MCF 10A (cell line): ENCODE results near the gene PPP1CA. TPM values are rescaled to one million over a fixed set of nuclear protein-coding genes. Genes with fewer than 3 reads are reported as not detected.

Experiments
- BruUV-seq: library from RNA; stranded (reverse); fragments of 400-500 nt; replicated peaks from 2 replicates; lab custom pipeline; 2021; lab: Mats Ljungman, UMichigan
- CTCF ChIA-PET: fragments of 300-600 bp; sonication (Branson Sonifier 250); formaldehyde crosslinking; extraction: SDS; loops from one replicate; lab custom pipeline; 2021; ENCODE audit warnings: antibody characterized with exemption, inconsistent platforms; lab: Yijun Ruan, JAX
- POLR2A ChIA-PET: fragments of 300-600, 350-650 bp; sonication (Branson Sonifier 250); formaldehyde crosslinking; extraction: SDS; loops from one replicate; lab custom pipeline; 2020; ENCODE audit warnings: antibody characterized with exemption, inconsistent platforms; lab: Yijun Ruan, JAX
- DNase-seq: peaks from one replicate; pipeline ENCODE4 v3.0.0-alpha.2; 2018; ENCODE audit not compliant: unreplicated experiment
- H3K27ac Mint-ChIP-seq: one replicate; pipeline ENCODE4 v1.8.0; 2022; ENCODE audit warnings: mild to moderate bottlenecking, low read depth, mixed read lengths; ENCODE audit not compliant: unreplicated experiment
- H3K27me3 Mint-ChIP-seq: one replicate; pipeline ENCODE4 v1.8.0; 2022; ENCODE audit warnings: mixed read lengths; ENCODE audit not compliant: insufficient read depth, unreplicated experiment
- H3K36me3 Mint-ChIP-seq: one replicate; pipeline ENCODE4 v1.8.0; 2022; ENCODE audit warnings: mild to moderate bottlenecking, moderate library complexity, mixed read lengths; ENCODE audit not compliant: insufficient read depth, unreplicated experiment
- H3K4me1 Mint-ChIP-seq: one replicate; pipeline ENCODE4 v1.8.0; 2022; ENCODE audit warnings: mixed read lengths; ENCODE audit not compliant: insufficient read depth, unreplicated experiment
- H3K4me3 Mint-ChIP-seq: one replicate; pipeline ENCODE4 v1.8.0; 2022; ENCODE audit warnings: mild to moderate bottlenecking, moderate library complexity, mixed read lengths; ENCODE audit not compliant: unreplicated experiment
- H3K9me3 Mint-ChIP-seq: one replicate; pipeline ENCODE4 v1.8.0; 2022; ENCODE audit warnings: mixed read lengths; ENCODE audit not compliant: unreplicated experiment
- intact Hi-C: fragments of 100-400 bp; cut with micrococcal nuclease; formaldehyde crosslinking; loops from 2 replicates; pipeline ENCODE4 v1.14.1; 2022
- total RNA-seq: library from RNA; stranded (reverse); gene quantifications from 2 replicates; pipeline ENCODE4 v1.2.3, GENCODE V29; 2022
- TF ChIP-seq, protein P1 (sequence below): fragments of 200-600 bp; IDR thresholded peaks from one replicate; pipeline ENCODE4 v1.8.0; 2022; ENCODE audit warnings: antibody characterized with exemption, mild to moderate bottlenecking; ENCODE audit not compliant: unreplicated experiment

Gene PPP1CA
- total RNA-seq, 1 experiment from 2014 or later, result 143 TPM

DNA sequence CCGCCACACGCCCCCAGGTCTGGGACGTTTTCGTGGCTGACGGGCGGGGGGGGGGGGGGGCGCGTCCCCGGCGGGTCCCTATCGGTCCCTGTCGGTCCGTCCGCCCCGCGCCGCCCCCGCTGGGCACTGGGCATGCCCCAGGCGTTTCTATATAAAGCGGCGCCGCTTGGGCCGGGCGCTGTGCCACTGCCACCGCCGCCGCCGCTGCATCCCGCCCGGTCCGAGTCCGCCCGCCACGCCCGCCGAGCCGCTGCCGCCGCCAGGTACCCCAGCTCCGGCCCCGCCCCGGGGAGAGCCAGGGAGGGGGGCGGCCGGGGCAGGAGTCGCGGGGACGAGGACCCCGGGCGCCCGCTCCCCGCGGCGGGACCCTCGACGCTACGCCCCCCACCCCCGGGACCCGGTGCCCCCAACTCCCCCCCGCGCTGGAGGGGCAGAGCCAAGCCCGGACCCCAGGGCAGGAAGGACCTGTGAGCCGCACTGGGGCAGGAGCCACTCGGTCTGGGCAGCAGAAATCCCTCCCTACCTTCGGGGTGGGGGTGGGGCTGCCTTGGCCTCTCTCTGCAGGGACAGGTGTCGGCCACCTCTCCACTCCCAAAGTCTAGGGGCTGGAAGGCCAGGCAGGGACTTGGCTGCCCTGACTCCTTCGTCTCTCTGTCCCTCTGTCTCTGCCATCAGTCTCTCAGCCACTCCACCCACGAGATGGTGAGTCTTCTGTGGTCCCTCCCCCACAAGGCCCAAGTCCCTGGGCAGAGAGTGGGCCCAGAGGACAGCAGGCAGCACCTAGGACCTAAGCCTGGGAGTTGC is 14.0 kb upstream of the PPP1CA start, which contains the start of gene CARNS1:
CARNS1 (plus strand) TSS at position 178 of the 804 bp plus-strand sequence; CDS start at position 700, 522 bp downstream.
- Mint-ChIP-seq H3K4me1 (peaks cover 8% of the 10 kb centered on the region), H3K27me3 (no peaks in the 10 kb centered on the region), H3K36me3 (peaks cover 5% of the 10 kb centered on the region), H3K4me3 (peak within 1 kb of the TSS; percentile 16), H3K9me3 (no peaks in the 10 kb centered on the region), H3K27ac (peak within 1 kb of the TSS; percentile 46)
- ChIA-PET CTCF (no interaction called here), POLR2A (interaction anchor here (0.6 kb wide), 1 partner anchor 704 kb away, joined by 4 read pairs; no protein-coding TSS in a partner anchor)
- no peak for DNase-seq
- intact Hi-C loops, result no loop called here
- no TSS peak for BruUV-seq
- TF ChIP-seq, protein P1, sequence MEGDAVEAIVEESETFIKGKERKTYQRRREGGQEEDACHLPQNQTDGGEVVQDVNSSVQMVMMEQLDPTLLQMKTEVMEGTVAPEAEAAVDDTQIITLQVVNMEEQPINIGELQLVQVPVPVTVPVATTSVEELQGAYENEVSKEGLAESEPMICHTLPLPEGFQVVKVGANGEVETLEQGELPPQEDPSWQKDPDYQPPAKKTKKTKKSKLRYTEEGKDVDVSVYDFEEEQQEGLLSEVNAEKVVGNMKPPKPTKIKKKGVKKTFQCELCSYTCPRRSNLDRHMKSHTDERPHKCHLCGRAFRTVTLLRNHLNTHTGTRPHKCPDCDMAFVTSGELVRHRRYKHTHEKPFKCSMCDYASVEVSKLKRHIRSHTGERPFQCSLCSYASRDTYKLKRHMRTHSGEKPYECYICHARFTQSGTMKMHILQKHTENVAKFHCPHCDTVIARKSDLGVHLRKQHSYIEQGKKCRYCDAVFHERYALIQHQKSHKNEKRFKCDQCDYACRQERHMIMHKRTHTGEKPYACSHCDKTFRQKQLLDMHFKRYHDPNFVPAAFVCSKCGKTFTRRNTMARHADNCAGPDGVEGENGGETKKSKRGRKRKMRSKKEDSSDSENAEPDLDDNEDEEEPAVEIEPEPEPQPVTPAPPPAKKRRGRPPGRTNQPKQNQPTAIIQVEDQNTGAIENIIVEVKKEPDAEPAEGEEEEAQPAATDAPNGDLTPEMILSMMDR, result no peak

DNA sequence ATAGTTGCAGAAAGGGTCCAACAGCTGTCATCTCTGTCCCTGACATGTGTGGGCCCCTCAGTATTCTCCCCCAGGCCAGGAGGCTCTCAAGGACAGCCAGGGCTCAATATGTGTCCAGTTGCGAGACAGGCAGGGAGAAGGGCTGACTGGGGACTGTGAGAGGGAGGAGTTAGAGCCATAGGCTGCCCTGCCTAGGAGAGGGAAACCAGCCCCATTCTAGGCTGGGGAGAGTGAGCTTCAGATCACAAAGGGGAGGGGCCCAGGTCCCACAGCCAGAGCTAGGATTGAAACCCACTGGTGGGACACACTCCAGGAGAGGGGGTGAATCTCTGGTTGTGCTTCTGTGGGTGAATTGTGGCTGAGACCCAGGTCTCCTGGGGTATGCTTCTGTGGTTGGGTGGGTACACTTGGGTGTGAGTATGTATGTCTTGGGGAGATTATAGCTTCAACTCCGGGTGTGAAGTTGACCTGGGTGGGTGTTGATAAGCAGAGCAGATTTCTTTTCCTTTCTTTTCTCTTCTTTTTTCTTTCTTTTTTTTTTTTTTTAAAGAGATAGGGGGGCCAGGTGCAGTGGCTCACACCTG is 11.7 kb upstream of the PPP1CA start:
- no peaks in the 10 kb centered on the region for H3K27me3 Mint-ChIP-seq

DNA sequence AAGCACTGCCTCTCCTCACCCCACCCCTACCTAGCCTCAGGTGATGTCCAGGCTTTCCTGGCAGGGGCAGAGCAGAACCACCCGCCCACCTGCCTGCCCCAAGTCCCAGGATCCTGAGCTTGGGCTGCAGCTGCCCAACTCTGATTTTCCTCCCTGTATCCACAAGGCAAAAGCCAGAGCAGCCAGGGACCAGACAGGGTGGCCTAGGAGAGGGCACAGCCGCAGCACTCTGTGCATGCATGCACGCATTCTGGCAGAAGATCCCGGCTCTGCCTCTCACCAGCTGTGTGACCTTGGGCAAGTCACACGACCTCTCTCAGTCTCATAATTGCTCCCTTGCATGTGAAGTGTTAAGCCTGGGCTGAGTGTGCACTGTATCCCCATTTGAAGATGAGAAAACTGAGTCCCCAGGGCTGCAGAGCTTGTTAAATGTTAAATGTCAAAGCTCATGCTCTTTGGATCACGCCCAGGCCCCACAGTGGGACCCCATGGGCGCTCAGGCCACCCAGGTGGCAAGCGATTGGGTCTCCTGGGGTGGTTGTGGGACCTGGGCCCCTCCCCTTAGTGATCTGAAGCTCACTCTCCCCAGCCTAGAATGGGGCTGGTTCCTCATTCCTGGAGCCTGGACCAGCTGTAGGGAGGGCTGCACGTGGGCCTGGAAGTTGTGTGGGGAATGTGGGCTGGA is 11.0 kb upstream of the PPP1CA start:
- H3K4me3 Mint-ChIP-seq, result no peak overlapping the region
- BruUV-seq, result no TSS peak
- no peak for DNase-seq
- peaks cover 8% of the 10 kb centered on the region for H3K4me1 Mint-ChIP-seq
- CTCF ChIA-PET, result interaction anchor here (0.8 to 2.6 kb wide), 2 partner anchors 11 to 62 kb away, joined by 4 to 9 read pairs; partner anchors contain the start of gene PPP1CA
- H3K9me3 Mint-ChIP-seq, result no peaks in the 10 kb centered on the region
- intact Hi-C loops, result no loop called here
- TF ChIP-seq, protein P1, result no peak
- H3K36me3 Mint-ChIP-seq, result peaks cover 13% of the 10 kb centered on the region
- POLR2A ChIA-PET, result interaction anchor here (0.6 to 1.4 kb wide), 4 partner anchors 10 to 568 kb away, joined by 3 to 4 read pairs (median 4); no protein-coding TSS in a partner anchor
- H3K27ac Mint-ChIP-seq, result no peak overlapping the region
- no peaks in the 10 kb centered on the region for H3K27me3 Mint-ChIP-seq

More for the DNA sequence above, 11.7 kb upstream of the PPP1CA start:
- Mint-ChIP-seq H3K36me3 (peaks cover 9% of the 10 kb centered on the region), H3K4me3 (no peak overlapping the region), H3K4me1 (peaks cover 8% of the 10 kb centered on the region), H3K27ac (no peak overlapping the region), H3K9me3 (no peaks in the 10 kb centered on the region)
- ChIA-PET CTCF (interaction anchor here (0.6 to 1.2 kb wide), 5 partner anchors 8 to 924 kb away, joined by 3 to 7 read pairs (median 4); no protein-coding TSS in a partner anchor), POLR2A (interaction anchor here (1.0 to 1.2 kb wide), 3 partner anchors 10 to 150 kb away, joined by 3 read pairs; no protein-coding TSS in a partner anchor)
- no TSS peak for BruUV-seq
- intact Hi-C loops, result no loop called here
- TF ChIP-seq, protein P1, result no peak
- DNase-seq, result no peak
